ENCODE data around the gene GRK7.

GRCh38 chr3:141808586-141808985 lies 45.4 kb downstream of the GRK7 start:
- TF ChIP-seq EZH2 (IDR thresholded peaks at IDR 0.05; ENCODE audit: borderline replicate concordance, low read depth, low read length, poor library complexity, severe bottlenecking) (no peak), CTCF (conservative IDR thresholded peaks at IDR 0.05; ENCODE audit: low read depth, low read length) (no peak)
